Measurements from ENCODE around the gene NOG.

NOG gene

DNA sequence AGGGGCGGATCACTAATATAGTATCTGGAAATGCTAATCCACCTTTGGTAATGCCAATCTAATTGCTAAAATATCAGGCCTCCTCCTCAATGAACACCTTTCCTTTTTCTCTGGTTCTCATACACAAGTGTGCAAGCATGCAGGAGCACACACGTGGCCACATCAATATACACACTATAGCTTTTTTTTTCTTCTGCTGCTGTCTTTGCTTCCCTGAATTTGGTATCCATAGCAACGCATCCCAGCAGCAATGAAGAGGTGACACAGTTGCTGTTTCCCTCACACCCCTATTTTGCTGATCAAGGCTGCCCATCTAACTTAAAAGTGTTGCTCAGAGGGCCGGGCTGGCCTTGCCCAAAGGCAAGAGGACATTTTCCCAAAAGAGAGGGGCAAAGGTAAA lies 15.4 kb downstream of the NOG start:
- H3K4me2 ChIP-seq (ENCODE audit: insufficient read depth, low read length): no peak overlapping the region
- H3K27ac ChIP-seq (ENCODE audit: low read length): no peak overlapping the region
- no peak overlapping the region for H3K9ac ChIP-seq (ENCODE audit: low read depth, low read length)
- DNase-seq: no peak
- peaks cover under 1% of the 10 kb centered on the region; the same call in 1 of the 2 replicates for H3K4me1 ChIP-seq (ENCODE audit: insufficient read depth, low read length)
- TF ChIP-seq, protein P1, sequence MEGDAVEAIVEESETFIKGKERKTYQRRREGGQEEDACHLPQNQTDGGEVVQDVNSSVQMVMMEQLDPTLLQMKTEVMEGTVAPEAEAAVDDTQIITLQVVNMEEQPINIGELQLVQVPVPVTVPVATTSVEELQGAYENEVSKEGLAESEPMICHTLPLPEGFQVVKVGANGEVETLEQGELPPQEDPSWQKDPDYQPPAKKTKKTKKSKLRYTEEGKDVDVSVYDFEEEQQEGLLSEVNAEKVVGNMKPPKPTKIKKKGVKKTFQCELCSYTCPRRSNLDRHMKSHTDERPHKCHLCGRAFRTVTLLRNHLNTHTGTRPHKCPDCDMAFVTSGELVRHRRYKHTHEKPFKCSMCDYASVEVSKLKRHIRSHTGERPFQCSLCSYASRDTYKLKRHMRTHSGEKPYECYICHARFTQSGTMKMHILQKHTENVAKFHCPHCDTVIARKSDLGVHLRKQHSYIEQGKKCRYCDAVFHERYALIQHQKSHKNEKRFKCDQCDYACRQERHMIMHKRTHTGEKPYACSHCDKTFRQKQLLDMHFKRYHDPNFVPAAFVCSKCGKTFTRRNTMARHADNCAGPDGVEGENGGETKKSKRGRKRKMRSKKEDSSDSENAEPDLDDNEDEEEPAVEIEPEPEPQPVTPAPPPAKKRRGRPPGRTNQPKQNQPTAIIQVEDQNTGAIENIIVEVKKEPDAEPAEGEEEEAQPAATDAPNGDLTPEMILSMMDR (IDR thresholded peaks at IDR 0.05; ENCODE audit: borderline replicate concordance, extremely low read depth, low read length, poor library complexity, severe bottlenecking): no peak
- no peak for TF ChIP-seq EZH2 (IDR thresholded peaks at IDR 0.05; ENCODE audit: borderline replicate concordance, low read depth, low read length, severe bottlenecking)
- no peak for ATAC-seq (ENCODE audit: insufficient read depth, low read depth)
- H4K20me1 ChIP-seq (ENCODE audit: insufficient read depth, low read length): no peaks in the 10 kb centered on the region
- no peaks in the 10 kb centered on the region for H3K27me3 ChIP-seq (ENCODE audit: insufficient read depth, low read length, poor library complexity)
- no peaks in the 10 kb centered on the region for H3K9me3 ChIP-seq (ENCODE audit: insufficient read depth, low read length, severe bottlenecking)
- H3K79me2 ChIP-seq (ENCODE audit: insufficient read depth, low read length): no peaks in the 10 kb centered on the region
- H3K36me3 ChIP-seq (ENCODE audit: insufficient read depth, low read length): no peaks in the 10 kb centered on the region
- H3K4me3 ChIP-seq (ENCODE audit: low read depth in 1 of 2, low read length in 2 of 2): no peak overlapping the region
- H2AFZ ChIP-seq (ENCODE audit: low read depth, low read length): no peak overlapping the region

DNA sequence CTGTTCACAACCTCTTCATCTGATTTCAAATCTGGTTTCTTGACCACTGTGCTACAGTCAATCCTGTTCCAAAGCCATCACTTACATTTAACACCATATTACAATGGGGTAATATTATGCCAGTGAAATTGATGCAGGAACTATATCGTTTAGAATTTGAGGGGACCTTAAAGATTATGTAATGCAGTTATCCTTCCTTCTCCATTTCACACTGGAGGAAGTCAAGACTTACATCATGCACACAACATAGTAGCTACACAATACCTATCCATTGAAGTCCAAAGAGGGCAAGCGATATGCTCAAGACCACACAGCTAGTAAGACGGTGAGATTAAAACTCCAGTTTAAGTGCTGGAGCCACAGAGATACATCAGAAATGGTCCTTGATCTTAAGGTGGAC lies 16.8 kb downstream of the NOG start:
- H3K36me3 ChIP-seq (ENCODE audit: insufficient read depth, low read length): no peaks in the 10 kb centered on the region
- no peak for DNase-seq
- H3K79me2 ChIP-seq (ENCODE audit: insufficient read depth, low read length): no peaks in the 10 kb centered on the region

DNA sequence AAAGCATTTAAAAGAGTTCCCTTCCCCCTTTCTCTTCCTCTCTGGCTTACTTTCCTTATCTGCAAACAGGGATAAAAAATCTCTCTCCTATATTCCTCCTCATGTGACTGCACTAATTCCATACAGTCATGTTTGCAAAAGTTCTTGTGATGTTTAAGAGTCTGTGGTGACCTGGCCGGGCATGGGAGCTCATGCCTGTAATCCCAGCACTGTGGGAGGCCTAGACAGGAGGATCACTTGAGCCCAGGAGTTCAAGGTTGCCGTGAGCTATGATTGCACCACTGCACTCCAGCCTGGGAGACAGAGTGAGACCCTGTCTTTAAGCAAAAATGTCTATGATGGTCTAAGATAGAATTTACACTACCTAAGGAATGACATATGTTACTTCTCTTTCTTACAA lies 19.6 kb downstream of the NOG start:
- H3K36me3 ChIP-seq (ENCODE audit: insufficient read depth, low read length): no peaks in the 10 kb centered on the region
- no peak for ATAC-seq (ENCODE audit: insufficient read depth, low read depth)
- no peaks in the 10 kb centered on the region for H3K9me3 ChIP-seq (ENCODE audit: insufficient read depth, low read length, severe bottlenecking)
- H3K27ac ChIP-seq (ENCODE audit: low read length): no peak overlapping the region
- no peak overlapping the region for H3K9ac ChIP-seq (ENCODE audit: low read depth, low read length)
- no peaks in the 10 kb centered on the region for H4K20me1 ChIP-seq (ENCODE audit: insufficient read depth, low read length)
- TF ChIP-seq EZH2 (IDR thresholded peaks at IDR 0.05; ENCODE audit: borderline replicate concordance, low read depth, low read length, severe bottlenecking): no peak
- TF ChIP-seq, protein P1 (IDR thresholded peaks at IDR 0.05; ENCODE audit: borderline replicate concordance, extremely low read depth, low read length, poor library complexity, severe bottlenecking): no peak
- no peaks in the 10 kb centered on the region for H3K27me3 ChIP-seq (ENCODE audit: insufficient read depth, low read length, poor library complexity)
- H3K4me3 ChIP-seq (ENCODE audit: low read depth in 1 of 2, low read length in 2 of 2): no peak overlapping the region
- no peak overlapping the region for H3K4me2 ChIP-seq (ENCODE audit: insufficient read depth, low read length)
- H3K4me1 ChIP-seq (ENCODE audit: insufficient read depth, low read length): no peaks in the 10 kb centered on the region
- H2AFZ ChIP-seq (ENCODE audit: low read depth, low read length): no peak overlapping the region
- DNase-seq: no peak
- H3K79me2 ChIP-seq (ENCODE audit: insufficient read depth, low read length): no peaks in the 10 kb centered on the region

More for the DNA sequence above, 16.8 kb downstream of the NOG start:
- ATAC-seq (ENCODE audit: insufficient read depth, low read depth): no peak
- H3K4me2 ChIP-seq (ENCODE audit: insufficient read depth, low read length): no peak overlapping the region
- no peaks in the 10 kb centered on the region for H4K20me1 ChIP-seq (ENCODE audit: insufficient read depth, low read length)
- no peaks in the 10 kb centered on the region for H3K27me3 ChIP-seq (ENCODE audit: insufficient read depth, low read length, poor library complexity)
- H3K9me3 ChIP-seq (ENCODE audit: insufficient read depth, low read length, severe bottlenecking): no peaks in the 10 kb centered on the region
- H3K4me3 ChIP-seq (ENCODE audit: low read depth in 1 of 2, low read length in 2 of 2): no peak overlapping the region
- no peak overlapping the region for H2AFZ ChIP-seq (ENCODE audit: low read depth, low read length)
- no peak overlapping the region for H3K9ac ChIP-seq (ENCODE audit: low read depth, low read length)
- no peak overlapping the region for H3K27ac ChIP-seq (ENCODE audit: low read length)
- H3K4me1 ChIP-seq (ENCODE audit: insufficient read depth, low read length): no peaks in the 10 kb centered on the region
- TF ChIP-seq, protein P1 (IDR thresholded peaks at IDR 0.05; ENCODE audit: borderline replicate concordance, extremely low read depth, low read length, poor library complexity, severe bottlenecking): no peak
- TF ChIP-seq EZH2 (IDR thresholded peaks at IDR 0.05; ENCODE audit: borderline replicate concordance, low read depth, low read length, severe bottlenecking): no peak

DNA sequence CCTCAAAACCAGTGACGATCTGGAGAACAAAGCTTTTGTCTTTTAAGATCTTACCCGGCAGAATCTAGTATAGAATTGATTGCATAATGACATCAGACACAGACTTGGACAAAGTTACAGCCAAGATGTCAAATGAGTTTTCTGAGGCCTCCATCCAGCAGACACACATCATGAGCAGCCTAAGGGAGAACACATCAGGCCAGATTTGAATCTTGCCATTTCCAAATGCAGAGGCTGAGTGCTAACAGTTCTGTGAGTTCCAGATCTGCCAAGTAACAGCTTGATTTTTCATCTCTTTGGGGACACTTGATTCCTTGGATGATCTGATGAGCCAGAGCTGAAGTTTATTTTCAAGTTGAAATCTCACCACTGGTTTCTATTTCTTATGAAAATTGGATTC lies 21.0 kb downstream of the NOG start:
- no peaks in the 10 kb centered on the region for H3K4me1 ChIP-seq (ENCODE audit: insufficient read depth, low read length)
- no peak for DNase-seq
- H4K20me1 ChIP-seq (ENCODE audit: insufficient read depth, low read length): no peaks in the 10 kb centered on the region
- H2AFZ ChIP-seq (ENCODE audit: low read depth, low read length): no peak overlapping the region
- TF ChIP-seq EZH2 (IDR thresholded peaks at IDR 0.05; ENCODE audit: borderline replicate concordance, low read depth, low read length, severe bottlenecking): no peak
- TF ChIP-seq, protein P1 (IDR thresholded peaks at IDR 0.05; ENCODE audit: borderline replicate concordance, extremely low read depth, low read length, poor library complexity, severe bottlenecking): no peak
- H3K9ac ChIP-seq (ENCODE audit: low read depth, low read length): no peak overlapping the region
- H3K27me3 ChIP-seq (ENCODE audit: insufficient read depth, low read length, poor library complexity): no peaks in the 10 kb centered on the region
- H3K4me2 ChIP-seq (ENCODE audit: insufficient read depth, low read length): no peak overlapping the region
- H3K27ac ChIP-seq (ENCODE audit: low read length): no peak overlapping the region
- H3K9me3 ChIP-seq (ENCODE audit: insufficient read depth, low read length, severe bottlenecking): no peaks in the 10 kb centered on the region
- no peaks in the 10 kb centered on the region for H3K79me2 ChIP-seq (ENCODE audit: insufficient read depth, low read length)
- H3K4me3 ChIP-seq (ENCODE audit: low read depth in 1 of 2, low read length in 2 of 2): no peak overlapping the region
- H3K36me3 ChIP-seq (ENCODE audit: insufficient read depth, low read length): no peaks in the 10 kb centered on the region
- no peak for ATAC-seq (ENCODE audit: insufficient read depth, low read depth)
